Measurements from ENCODE around the gene OR51V1.
A peak's percentile ranks its signal among the peaks of the same experiment; 100 is the strongest.
"Not testable (repeated sequence)": the region's sequence is repeated elsewhere in the genome, so short reads cannot be mapped to it uniquely, and the experiment has no call there.

The OR51V1 gene

GRCh38 chr11:5229796-5230195 is 29.3 kb upstream of the OR51V1 start:
- no peak for DNase-seq

- DNase-seq: no peak
Measured at GRCh38 chr11:5229356-5229755, 28.9 kb upstream of the OR51V1 start.

DNA sequence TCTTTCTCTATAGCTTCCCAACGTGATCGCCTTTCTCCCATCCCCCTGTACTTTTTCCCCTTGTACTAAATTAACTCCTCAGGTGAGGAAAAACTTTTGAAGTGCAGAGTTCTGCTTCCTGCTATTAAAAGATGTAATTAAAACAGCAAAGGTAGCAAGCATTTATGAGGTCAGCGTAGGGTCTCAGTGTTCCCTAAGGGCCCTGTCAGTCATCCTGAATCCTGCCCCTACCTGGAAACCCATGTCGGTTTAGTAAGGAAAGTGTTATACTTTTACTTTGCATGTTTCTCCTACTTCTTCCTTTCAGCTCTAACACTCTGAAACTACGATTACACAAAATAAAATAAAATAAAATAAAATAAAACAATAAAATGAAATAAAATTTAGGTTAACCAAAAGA is 27.6 kb upstream of the OR51V1 start:
- no peak for DNase-seq

GRCh38 chr11:5227681-5228080 is 27.2 kb upstream of the OR51V1 start:
- no peak for DNase-seq

- DNase-seq: peak; percentile 13
Measured at GRCh38 chr11:5226732-5227310, 26.3 kb upstream of the OR51V1 start, which contains the start of gene HBB. Gene HBB, minus strand, starts transcription at chr11:5227071. Its CDS starts 50 bp downstream, at chr11:5227021.

DNA sequence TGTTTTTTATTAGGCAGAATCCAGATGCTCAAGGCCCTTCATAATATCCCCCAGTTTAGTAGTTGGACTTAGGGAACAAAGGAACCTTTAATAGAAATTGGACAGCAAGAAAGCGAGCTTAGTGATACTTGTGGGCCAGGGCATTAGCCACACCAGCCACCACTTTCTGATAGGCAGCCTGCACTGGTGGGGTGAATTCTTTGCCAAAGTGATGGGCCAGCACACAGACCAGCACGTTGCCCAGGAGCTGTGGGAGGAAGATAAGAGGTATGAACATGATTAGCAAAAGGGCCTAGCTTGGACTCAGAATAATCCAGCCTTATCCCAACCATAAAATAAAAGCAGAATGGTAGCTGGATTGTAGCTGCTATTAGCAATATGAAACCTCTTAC is 25.0 kb upstream of the OR51V1 start:
- no peak for DNase-seq

DNA sequence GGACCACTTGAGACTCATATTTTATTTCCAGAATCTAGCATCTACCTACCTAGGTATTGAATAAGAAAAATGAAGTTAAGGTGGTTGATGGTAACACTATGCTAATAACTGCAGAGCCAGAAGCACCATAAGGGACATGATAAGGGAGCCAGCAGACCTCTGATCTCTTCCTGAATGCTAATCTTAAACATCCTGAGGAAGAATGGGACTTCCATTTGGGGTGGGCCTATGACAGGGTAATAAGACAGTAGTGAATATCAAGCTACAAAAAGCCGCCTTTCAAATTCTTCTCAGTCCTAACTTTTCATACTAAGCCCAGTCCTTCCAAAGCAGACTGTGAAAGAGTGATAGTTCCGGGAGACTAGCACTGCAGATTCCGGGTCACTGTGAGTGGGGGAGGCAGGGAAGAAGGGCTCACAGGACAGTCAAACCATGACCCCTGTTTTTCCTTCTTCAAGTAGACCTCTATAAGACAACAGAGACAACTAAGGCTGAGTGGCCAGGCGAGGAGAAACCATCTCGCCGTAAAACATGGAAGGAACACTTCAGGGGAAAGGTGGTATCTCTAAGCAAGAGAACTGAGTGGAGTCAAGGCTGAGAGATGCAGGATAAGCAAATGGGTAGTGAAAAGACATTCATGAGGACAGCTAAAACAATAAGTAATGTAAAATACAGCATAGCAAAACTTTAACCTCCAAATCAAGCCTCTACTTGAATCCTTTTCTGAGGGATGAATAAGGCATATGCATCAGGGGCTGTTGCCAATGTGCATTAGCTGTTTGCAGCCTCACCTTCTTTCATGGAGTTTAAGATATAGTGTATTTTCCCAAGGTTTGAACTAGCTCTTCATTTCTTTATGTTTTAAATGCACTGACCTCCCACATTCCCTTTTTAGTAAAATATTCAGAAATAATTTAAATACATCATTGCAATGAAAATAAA is 24.3 kb upstream of the OR51V1 start:
- no peak for DNase-seq

DNA sequence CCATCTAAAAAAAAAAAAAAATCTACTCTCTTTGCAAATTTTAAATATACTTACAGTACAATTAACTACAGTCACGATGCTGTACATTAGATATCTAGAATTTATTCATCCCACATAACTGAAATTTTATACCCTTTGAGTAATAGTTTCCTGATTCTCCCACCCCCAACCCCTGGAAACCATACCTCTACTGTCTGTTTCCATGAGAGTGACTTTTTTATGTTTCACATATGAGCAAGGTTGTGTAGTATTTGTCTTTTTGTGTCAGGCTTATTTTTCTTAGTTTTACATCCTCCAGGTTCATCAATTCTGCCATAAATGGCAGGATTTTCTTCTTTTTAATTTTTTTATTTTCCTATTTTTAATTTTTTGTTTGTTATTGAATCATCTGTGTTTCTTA is 23.2 kb upstream of the OR51V1 start:
- DNase-seq: no peak

DNA sequence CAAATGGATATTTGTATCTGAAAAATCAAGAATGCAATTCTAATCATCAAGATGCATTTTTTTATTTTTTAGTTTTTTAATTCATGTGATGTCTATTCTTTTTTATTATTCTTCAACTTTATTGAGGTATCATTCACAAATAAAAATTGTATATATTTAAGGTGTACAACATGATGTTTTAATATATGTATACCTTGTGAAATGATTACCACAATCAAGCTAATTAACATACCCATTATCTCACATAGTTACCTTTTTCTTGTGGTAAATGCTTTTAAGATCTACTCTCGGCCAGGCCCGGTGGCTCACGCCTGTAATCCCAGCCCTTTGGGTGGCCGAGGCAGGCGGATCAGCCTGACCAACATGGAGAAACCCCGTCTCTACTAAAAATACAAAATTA is 22.7 kb upstream of the OR51V1 start:
- no peak for DNase-seq

- no peak for DNase-seq
Measured at GRCh38 chr11:5210376-5210885, 9.9 kb upstream of the OR51V1 start.

DNA sequence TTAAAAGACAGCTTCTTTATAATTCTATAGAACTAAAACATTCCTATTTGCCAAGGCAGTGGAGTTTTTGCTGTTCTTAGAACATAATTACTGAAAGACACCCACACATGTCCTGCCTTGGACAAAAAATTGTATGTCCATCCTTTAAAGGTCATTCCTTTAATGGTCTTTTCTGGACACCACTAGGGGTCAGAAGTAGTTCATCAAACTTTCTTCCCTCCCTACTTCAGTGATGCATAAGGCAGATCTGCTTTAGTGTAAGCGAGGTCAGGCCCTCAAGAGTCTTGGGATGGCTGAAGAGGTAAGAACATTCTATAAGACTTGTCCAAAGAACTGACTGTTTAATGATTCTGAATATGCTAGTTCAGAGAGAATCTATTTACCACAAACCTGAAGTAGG is 4.3 kb upstream of the OR51V1 start:
- DNase-seq: no peak

DNA sequence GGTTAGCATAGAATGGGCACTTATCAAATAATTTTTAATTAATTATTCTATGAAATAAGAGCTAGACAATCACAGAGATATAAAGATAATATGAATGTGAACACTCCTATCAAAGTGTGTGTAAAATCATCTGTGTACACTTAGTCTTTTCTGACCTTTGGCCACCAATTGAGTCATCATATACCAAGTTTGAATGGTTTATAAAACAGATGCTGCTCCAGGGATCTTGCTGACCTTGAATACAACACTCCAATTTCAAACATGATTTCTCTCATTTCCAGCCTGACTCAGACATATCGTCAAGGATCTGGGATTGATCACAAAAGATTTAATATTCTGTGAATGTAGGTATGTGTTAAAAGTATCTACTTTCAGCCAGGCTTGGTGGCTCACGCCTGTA is 2.9 kb upstream of the OR51V1 start:
- no peak for DNase-seq

DNA sequence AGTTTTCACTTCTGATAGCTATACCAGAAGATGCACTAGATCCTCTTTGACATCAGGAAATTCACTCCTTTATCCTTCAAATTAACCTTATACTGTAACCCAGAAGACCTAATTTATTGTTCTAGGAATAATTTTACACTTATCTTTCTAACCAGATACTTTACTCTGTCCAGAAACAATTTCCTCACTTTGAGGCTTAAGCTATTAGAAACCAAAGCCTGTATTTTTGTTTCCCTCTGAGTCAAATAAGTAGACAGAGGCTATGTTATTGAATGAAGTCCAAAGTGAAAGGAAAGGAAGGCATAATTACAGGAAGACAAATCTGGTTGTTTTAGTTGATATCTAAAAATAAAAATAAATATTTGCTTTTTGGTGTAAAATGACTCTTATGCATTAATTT is 2.2 kb downstream of the OR51V1 start:
- DNase-seq: no peak

DNA sequence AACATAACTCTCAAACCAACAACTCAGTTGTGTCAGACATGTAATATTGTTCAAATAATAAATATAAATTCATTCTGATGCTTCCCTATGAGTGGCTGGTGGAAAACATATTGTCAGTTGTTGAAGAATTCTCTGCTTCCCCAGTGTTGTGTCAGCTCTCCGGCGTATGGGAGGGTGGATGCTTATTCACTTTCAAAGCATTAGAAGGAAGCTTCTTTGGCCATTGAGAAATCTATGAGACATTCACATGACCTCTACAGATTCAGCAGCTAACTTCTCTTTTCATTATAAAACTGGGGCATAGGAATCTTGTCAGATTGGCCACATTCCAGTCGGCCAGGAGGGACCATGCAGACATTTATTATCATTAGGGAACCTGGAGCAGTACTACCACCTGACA is 2.9 kb downstream of the OR51V1 start:
- DNase-seq: no peak

DNA sequence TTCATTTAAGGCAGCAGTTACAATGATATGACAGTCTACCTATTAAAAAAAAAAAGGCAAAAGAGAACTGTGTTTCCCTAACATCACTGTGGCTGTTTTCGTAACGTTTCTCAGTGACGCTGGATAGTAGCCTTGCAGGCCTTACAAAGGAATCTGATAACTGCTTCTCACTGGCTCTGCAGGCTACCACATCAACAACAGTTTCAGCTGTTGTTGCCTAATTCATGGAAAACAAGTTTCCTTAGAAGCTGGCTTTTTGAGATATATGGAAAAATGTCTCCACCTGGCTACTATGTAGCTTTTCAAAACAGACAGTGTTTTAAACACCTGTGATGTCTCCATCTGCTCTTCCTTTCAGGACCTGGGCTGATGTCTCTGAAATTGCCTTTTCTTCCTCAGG is 3.8 kb downstream of the OR51V1 start:
- DNase-seq: no peak

DNA sequence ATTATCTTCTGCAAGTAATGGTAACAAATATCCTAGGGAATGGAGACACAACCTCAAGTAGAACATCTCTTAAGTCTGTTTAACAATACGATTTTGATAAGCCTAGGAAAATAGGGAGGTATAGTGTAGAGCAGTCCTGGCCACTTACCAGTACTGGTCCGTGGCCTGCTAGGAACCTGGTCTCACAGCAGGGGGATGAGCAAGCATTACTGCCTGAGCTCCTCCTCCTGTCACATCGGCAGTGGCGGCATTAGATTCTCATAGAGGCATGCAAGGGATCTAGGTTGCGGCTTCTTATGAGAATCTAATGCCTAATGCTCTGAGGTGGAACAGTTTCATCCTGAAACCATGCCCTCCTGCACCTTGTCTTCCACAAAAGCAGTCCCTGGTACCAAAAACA is 4.4 kb downstream of the OR51V1 start:
- DNase-seq: no peak

DNA sequence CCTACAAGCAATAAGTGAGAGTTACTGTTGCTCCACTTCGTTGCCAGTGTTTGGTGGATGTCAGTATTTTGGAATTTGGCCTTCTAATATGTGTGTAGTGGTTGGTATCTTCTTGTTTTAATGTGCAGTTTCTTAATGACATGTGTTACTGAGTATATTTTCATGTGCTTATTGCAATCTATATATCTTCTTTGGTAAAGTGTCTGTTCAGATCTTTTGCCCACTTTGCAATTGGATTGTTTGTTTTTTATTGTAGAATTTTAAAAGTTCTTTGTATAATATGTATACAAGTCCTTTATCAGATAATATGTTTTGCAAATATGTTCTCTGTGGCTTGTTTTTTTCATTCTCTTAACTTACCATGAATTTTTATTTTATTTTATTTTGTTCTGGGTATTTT is 7.7 kb downstream of the OR51V1 start:
- no peak for DNase-seq

- no peak for DNase-seq
Measured at GRCh38 chr11:5188201-5188600, 12.3 kb downstream of the OR51V1 start.

GRCh38 chr11:5178046-5178837 is 22.2 kb downstream of the OR51V1 start:
- DNase-seq: no peak

DNA sequence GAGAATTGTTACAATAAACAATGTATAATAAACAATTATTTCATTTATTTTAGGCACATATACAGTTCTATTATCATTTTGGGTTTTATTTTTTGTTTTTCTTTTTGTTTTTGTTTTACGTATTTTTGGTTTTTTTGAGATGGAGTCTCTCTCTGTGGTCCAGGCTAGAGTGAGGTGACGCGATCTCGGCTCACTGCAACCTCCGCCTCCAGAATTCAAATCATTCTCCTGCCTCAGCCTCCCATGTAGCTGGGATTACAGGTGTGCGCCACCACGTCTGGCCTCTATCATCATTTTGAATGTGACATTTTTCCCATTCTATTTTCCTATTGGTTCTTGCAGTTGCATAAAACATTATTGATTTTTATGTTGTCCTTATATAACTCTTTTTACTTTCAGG is 25.5 kb downstream of the OR51V1 start:
- no peak for DNase-seq

DNA sequence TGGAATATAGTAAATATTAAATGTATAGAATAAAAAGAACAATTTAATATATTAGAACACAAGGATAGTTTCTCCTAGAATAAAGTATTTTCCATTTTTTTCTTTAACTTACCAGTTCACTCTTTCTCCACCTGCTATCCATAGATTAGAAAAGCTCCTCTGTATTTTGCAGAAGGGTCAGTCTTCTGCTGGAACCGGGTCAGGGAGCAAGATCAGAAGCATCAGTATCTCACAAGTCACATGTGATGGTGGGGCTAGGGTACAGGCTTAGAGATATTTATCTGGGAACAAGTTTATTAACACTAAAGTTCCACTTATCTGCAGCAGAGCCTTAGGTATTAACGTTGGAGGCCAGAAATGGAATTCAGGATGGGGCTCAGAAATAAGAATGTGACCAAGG is 28.6 kb downstream of the OR51V1 start:
- no peak for DNase-seq

GRCh38 chr11:5165898-5166297 is 34.6 kb downstream of the OR51V1 start:
- DNase-seq: not testable (repeated sequence)

DNA sequence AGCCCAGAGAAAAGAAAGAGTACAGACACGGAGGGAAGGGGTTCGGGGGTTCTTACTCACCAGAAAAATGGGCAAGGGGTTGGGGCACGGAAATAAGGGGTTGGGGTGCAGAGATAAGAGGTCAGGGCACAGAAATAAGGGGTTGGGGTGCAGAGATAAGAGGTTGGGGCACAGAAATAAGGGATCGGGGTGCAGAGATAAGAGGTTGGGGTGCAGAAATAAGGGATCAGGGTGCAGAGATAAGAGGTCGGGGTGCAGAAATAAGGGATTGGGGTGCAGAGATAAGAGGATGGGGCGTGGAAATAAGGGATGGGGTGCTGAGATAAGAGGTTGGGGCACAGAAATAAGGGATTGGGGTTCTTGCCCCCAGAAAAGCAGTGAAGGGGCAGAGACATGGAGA is 35.7 kb downstream of the OR51V1 start:
- not testable (repeated sequence) for DNase-seq
